GM19043 (cell line): ENCODE measurements around the gene MPHOSPH9.
"Not testable (repeated sequence)": the region's sequence is repeated elsewhere in the genome, so short reads cannot be mapped to it uniquely, and the experiment has no call there.

Source experiments
- ATAC-seq: cut with Tn5 transposase; IDR thresholded peaks from one replicate; pipeline ENCODE4 v1.9.1; 2021; ENCODE audit warnings: low read depth; ENCODE audit not compliant: unreplicated experiment

Gene MPHOSPH9

GRCh38 chr12:123258593-123258992 lies 25.7 kb upstream of the MPHOSPH9 start:
- no peak for ATAC-seq

GRCh38 chr12:123254853-123255446 lies 22.0 kb upstream of the MPHOSPH9 start:
- ATAC-seq, result no peak

DNA sequence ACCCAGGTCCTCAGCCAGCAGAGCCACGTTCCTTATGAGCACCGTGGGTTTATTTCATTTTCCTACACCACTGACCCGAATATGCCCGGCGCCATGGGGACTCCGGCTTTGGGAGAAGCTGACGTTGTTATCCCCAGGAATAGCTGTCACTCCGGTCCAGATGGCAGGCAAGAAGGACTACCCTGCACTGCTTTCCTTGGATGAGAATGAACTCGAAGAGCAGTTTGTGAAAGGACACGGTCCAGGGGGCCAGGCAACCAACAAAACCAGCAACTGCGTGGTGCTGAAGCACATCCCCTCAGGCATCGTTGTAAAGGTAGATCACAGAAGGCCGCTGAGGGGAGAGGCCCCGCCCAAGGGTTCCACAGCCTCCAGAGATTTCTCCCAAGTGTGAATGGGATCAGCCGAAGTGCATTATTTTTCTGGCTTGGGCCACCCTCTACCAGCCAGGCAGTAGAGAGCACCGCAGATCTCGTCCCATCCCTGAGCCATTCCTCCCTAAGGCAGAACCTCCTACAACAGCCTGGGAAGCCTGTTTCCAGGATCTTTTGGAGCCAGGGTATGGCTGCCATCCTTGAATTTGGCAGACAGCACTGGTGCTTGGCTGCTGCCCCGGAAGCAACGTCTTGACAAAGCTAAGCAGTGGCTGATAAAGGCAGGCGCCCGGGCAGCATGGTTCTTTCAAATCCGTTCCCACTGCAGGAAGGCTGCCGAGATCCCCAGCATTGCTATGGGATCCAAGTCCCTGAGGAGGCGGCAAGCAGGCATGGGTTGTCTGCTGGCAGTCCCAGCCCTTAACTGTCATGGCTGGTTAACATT lies 20.9 kb upstream of the MPHOSPH9 start:
- ATAC-seq, result no peak

DNA sequence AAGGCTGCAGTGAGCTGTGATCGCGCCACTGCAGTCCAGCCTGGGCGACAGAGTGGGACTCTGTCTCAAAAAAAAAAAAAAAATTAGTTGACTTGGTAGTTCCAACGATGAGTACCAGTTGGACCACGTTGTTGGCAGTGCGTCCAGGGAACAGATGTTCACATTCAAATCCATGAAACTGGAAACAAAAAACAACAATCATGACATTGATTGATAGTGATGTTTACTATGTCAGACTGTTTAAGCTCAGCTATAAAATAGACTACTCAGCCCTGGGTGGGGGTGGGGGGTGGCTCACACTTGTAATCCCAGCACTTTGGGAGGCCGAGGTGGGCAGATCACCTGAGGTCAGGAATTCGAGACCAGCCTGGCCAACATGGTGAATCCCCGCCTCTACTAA lies 19.4 kb upstream of the MPHOSPH9 start:
- not testable (repeated sequence) for ATAC-seq

- ATAC-seq, result no peak
Observed at GRCh38 chr12:123251403-123252076, 18.6 kb upstream of the MPHOSPH9 start.

- no peak for ATAC-seq
Observed at GRCh38 chr12:123250471-123251383, 17.8 kb upstream of the MPHOSPH9 start.

DNA sequence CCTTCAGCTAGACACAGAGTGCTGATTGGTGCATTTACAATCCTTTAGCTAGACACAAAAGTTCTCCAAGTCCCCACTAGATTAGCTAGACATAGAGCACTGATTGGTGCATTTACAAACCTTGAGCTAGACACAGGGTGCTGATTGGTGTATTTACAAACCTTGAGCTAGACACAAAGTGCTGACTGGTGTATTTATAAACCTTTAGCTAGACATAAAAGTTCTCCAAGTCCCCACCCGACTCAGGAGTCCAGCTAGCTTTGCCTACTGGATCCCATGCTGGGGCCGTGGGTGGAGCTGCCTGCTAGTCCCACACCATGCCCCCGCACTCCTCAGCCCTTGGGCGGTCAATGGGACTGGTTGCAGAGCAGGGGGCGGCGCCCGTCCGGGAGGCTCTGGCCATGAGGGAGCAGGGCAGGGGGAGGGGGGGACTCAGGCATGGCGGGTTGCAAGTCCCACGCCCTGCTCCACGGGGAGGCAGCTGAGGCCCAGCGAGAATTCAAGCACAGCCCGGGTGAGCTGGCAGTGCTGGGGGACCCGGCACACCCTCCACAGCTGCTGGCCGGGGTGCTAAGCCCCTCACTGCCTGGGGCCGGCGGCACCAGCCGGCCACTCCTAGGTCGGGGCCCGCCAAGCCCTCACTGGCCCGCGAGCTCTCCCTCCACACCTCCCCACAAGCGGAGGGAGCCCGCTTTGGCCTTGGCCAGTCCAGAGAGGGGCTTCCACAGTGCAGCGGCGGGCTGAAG lies 16.2 kb upstream of the MPHOSPH9 start:
- ATAC-seq, result not testable (repeated sequence)

DNA sequence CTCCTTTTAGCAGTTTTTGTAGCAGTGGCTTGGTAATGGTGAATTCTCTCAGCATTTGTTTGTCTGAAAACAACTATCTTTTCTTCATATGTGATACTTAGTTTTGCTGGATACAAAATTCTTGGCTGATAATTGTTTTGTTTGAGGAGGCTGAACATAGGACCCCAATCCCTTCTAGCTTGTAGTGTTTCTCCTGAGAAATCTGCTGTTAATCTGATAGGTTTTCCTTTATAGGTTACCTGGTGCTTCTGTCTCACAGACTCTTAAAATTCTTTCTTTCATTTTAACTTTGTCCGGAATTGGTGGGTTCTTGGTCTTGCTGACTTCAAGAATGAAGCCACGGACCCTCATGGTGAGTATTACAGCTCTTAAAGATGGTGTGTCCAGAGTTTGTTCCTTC lies 15.2 kb upstream of the MPHOSPH9 start:
- not testable (repeated sequence) for ATAC-seq

GRCh38 chr12:123245678-123246077 lies 12.7 kb upstream of the MPHOSPH9 start:
- no peak for ATAC-seq

DNA sequence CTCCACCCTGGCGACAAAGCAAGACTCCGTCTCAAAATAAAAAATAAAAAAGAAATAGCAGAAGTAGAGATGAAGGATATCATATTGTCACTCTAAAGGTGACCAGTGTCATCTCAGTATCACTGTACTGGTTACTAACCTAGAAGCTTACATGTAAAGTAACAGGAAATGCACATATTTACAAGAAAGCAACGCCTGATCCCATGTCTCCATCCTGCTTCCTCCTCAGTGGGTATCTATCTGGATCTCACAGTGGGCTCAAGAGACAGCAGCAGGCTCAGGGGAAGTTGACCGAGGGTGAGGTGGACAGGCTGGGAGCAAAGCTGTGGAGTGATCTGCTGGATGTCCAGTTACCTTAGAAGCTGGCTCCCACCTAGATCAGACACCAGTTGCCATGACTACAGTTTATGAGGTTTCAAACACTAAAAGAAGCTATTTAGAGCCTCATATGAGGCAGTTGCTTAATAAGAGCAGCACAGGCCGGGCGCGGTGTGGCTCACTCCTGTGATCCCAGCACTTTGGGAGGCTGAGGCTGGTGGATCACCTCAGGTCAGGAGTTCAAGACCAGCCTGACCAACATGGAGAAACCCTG lies 10.8 kb upstream of the MPHOSPH9 start:
- no peak for ATAC-seq

DNA sequence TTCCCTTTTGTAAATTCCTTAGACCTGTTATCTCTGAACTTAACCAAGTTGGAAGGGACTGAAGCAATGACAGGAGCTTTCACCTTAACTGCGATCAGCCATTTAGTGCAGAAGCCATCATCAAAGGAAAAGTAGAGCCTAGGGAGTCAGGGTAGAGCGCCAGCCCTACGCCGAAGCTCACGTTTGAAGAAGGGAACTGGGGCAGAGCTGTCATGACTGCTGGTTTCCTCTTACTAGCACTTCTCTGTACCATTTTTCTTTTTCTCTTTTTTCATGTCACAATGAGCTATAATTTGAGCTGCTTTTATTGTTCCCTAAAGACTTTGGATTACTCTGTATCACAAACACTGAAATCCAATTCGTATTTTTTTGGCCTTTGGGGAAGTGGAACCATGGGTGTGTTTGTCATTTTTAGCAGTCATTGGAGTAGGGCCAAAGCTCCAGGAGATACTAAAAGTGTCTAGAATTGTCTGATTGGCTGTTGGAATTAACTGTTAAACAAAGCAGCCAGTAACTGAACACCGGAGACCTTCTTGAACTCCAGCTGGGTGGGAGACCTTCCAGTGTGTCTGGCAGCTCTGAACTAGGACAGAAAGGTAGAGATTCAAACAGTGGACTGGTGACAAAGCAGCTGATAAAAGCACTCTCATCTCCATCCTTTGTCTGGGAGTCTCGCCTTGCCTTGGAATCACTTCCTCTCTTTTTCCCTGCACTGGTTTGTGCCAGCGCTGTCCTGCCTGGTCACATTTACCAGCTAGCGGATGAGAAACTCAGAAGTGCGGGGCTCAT lies 9.4 kb upstream of the MPHOSPH9 start:
- no peak for ATAC-seq

GRCh38 chr12:123238961-123239360 lies 6.0 kb upstream of the MPHOSPH9 start:
- ATAC-seq, result no peak

- ATAC-seq, result no peak
Observed at GRCh38 chr12:123238330-123238682, 5.4 kb upstream of the MPHOSPH9 start.

GRCh38 chr12:123237646-123238329 lies 4.8 kb upstream of the MPHOSPH9 start:
- ATAC-seq, result no peak

DNA sequence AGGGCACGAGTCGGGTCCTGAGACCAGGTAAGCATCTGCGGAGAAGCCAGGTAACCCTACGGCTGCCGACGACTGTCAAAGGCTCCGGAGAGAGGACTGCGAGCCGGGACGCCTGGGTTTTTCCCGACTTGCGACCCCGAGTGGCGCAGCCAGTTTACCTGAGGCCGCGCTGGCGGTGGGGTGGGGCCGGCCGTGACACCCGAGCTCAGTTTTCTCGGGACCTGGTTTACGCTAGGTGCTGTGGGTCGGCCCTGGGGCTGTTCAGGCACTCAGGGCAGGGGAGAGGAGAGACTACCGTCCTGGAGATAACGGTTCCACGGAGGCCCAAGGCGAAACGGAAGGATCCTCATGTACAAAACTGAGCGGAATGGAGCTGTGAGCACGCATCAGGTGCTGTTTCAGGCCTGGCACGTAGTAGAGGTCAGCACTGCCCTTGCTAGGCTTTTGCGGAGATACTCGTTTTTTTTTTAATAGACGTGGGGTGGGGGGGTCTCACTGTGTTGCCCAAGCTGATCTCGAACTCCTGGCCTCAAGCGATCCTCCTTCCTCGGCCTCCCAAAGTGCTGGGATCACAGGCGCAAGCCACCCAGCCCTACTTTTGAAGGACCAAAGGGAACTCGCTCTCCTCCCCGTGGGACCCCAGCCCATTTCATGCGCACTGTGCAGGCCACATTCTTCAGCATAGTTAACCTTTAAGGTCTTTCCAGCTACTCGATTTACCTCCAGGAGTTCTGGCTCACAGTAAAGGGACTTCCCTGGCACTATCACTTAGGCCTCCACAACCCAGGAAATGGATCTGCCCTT lies 766 bp upstream of the MPHOSPH9 start:
- no peak for ATAC-seq

- no peak for ATAC-seq
Observed at GRCh38 chr12:123232472-123232806, 502 bp downstream of the MPHOSPH9 start.

DNA sequence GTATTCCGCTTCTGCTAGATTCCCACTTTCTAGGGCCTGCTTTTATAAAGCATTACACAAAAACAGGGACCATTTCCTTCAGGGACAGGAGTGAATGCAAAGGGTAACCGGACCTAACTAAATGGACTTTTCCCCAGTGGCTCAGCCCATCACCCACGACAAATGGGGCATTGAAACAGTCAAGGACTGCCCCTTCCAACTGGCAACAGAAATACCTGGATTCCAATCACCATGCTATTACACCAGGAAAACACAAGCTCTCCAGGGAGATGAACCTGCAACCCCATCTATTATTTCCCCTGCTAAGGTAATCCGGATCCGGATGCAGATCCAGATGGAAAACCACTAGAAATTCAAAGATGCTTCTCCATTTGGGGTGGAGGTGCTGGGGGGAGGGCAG lies 1.0 kb downstream of the MPHOSPH9 start:
- ATAC-seq, result no peak

DNA sequence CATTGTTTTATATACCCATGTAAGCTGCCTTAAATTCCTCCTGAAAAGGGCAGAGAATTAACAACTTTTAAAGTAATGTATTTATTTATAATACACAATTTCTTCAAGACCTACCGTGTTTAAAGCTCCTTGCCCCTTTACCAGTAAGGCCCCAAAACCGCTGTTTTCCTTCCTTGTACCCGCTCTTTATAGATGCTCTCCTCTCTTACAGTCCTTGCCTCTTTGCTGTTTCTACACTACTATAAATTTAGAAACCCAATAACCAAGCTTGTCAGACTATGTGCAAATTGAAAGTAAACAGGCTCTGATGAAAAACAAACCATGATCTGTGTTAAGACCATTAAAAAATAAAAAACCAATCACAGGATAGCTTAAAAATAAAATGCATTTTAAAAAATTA lies 3.9 kb downstream of the MPHOSPH9 start:
- no peak for ATAC-seq
